HG03108 (cell line): Measurements from ENCODE around the gene SZT2.

Experiments used
- ATAC-seq: cut with Tn5 transposase; IDR thresholded peaks from one replicate; pipeline ENCODE4 v1.9.1; 2021; ENCODE audit warnings: moderate library complexity; ENCODE audit not compliant: unreplicated experiment

SZT2 gene

DNA sequence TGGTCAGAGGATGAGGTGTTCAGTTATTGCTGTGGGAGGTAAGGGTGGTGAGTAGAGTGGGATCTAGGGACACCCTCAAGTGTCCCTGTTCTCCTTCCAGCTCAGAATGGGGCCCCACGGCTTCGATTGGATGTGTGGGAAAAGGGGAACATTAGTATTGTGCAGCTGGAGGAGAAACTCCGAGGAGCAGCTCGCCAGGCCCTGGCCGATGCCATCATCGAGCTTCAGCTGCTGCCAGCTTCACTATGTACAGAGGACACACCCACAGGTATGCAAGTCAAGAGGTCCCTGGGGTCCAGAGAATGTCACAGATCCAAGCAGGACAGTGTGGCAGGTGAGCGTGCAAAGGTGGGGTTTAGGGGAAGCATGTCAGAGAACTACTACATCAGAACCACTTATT, 50.1 kb downstream of the SZT2 start:
- ATAC-seq, result no peak

DNA sequence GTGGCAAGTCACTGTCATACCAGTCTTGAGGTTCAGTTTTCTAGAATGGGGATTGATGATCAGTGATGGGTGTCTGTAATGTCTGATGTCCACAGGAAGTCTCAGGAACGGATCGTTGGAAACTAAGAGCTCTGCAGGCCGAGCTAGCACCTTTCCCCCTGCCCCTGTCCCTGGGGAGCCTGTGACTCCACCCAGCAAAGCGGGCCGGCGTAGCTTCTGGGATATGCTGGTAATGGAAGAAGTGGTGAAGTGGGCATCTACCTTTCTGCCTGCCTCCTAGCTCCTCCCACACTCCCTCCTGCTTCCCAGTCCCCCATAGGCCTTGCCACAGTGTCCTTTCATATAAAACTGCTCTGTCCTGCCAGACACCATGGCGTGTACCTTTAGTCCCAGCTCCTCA, 50.7 kb downstream of the SZT2 start:
- no peak for ATAC-seq

- ATAC-seq, result no peak
Observed at GRCh38 chr1:43441166-43441893, 51.6 kb downstream of the SZT2 start.

DNA sequence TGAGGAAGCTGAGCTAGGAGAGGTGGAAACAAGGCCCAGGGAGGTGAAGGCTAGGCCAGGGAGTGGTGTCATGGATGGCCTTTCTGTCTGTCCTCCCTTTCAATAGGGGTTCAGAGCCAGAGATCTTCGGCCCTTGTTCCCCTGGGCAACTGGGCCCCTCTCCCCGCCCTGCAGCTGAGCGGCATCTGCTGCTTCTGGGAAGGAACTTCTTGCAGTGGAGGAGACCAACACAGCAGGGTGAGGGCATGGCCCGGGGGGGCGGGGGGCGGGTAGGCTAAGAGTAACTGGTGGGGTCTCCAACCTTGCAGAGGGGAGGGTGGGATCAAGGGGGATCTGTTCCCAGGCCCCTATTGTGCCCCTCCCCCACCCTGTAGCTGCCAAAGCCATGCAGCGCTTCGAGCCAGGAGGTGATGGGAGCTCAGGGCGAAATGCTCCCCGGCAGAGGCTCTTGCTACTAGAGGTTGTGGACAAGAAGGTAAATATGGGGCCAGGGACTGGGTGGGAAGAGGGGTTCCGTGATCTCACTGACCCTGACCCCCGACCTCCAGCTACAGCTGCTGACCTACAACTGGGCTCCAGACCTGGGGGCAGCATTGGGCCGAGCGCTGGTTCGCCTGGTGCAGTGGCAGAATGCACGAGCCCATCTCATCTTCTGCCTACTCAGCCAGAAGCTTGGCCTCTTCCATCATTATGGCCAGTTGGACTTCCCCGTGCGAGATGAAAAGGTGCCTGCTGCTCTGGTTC, 52.4 kb downstream of the SZT2 start:
- no peak for ATAC-seq

GRCh38 chr1:43442756-43443155, 53.1 kb downstream of the SZT2 start:
- ATAC-seq, result no peak

DNA sequence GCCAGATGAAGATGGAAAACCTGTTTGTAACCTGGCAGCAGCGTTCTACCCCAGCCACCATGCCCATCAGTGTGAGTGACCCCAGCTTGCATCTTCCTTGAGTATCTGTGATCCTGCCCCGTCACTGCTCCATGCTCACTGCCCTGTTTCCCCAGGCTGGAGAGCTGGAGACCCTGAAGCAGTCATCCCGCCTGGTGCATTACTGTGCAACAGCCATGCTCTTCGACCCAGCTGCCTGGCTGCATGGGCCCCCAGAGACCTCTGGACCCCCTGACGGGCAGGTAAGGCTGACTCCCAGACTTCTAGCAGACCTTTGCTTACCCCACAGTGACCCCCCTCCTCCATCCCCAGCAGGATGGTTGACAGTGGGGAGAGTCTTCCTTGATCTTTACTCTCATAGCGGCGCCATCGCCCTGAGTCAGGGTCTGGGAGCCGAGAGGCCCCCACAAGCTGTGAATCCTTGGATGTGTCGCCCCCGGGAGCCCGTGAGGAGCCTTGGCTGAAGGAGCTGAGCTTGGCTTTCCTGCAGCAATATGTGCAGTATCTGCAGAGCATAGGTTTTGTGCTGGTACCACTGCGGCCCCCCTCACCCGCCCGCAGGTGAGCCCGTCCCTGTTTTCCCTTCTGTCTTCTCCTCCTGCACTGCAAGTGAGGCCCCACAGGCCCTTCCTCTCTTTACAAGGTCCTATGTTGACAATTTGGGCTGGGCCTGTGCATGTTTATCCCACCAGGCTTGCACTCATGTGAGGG, 53.7 kb downstream of the SZT2 start:
- ATAC-seq, result no peak

DNA sequence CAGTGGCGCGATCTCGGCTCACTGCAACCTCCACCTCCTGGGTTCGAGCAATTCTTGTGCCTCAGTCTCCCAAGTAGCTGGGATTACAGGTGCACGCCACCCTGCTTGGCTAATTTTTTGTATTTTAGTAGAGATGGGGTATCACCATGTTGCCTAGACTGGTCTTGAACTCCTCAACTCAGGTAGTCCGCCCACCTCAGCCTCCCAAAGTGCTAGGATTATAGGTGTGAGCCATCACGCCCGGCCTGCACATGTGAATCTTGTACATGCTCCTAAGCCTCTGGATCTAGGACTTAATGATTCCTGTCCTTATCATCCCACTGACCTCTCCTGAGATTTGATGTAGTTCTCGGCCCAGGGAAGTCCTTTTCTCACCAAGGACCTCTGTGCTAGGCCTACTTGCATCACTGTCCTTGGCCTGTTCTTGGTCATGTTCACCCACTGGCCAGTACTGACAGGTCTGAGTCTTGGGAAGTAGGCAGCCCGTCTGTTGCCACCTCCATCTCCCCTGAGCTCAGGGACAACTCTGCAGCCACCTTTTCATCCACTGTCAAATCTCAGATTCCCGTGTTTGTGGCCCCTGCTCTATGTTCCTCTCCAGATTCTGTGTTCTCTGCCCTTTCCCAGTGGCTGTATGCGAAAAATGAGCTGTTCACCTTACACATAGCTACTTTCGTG, 54.6 kb downstream of the SZT2 start:
- no peak for ATAC-seq

- ATAC-seq, result no peak
Observed at GRCh38 chr1:43444836-43445235, 55.1 kb downstream of the SZT2 start.

DNA sequence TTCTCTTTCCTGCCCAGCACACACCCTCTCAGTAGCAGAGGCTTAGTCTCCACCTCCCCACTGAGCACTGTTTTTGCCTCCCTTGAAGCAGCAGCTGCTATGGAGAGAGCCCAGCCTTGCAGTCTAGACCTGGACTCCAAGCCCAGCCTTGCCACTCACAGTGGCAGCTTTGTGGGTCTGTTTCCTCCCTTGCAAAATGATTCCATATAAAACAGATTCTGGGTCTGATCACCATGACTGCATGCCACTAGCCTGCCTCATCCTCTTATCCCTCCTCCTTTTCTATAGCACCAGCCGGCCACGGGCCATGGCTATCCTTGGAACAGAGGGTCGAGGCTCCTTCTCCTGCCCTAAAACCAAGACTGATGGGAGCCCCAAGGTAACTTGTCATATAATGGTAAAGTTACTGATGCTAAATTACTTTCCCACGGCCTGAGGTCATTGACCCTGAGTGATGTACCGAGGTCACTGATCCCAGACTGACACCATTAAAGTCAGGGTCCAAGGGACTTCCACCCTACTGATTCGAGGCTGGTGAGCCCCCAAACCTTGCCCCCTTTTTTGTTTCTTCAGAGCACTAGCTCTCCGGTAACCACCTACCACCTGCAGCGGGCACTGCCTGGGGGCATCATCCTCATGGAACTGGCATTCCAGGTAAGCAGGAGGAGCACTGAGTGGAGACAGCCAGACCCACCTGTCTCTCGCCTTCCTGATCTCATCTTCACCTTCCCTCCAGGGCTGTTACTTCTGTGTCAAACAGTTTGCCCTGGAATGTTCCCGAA, 56.1 kb downstream of the SZT2 start:
- ATAC-seq, result no peak

GRCh38 chr1:43446388-43446740, 56.7 kb downstream of the SZT2 start:
- no peak for ATAC-seq

GRCh38 chr1:43446881-43447835, 57.5 kb downstream of the SZT2 start:
- ATAC-seq, result no peak

DNA sequence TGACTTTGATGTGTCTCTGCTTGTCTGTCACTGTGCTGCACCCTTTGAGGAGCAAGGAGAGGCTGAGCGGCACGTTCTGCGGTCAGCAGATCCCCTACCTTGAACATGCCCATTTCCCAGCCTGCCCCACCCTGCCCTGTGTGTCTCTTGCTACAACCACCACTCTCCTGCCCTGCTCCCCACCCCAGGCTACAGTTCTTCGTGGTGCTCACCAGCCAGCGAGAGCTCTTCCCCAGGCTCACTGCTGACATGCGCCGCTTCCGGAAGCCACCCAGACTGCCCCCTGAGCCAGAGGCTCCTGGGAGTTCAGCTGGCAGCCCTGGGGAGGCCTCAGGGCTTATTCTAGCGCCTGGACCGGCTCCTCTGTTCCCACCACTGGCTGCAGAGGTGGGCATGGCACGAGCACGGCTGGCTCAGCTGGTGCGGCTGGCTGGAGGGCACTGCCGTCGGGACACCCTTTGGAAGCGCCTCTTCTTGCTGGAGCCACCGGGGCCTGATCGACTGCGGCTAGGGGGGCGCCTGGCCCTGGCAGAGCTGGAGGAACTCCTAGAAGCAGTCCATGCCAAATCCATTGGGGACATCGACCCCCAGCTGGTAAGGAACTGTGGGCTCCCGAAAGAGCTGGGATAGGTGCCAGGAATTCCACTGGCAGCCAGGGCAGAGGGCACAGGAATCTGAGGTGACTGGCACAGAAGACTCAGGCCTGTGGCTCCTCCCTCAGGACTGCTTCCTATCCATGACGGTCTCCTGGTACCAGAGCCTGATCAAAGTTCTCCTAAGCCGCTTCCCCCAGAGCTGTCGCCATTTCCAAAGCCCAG, 58.4 kb downstream of the SZT2 start:
- no peak for ATAC-seq

GRCh38 chr1:43448955-43449707, 59.4 kb downstream of the SZT2 start:
- ATAC-seq, result no peak

- no peak for ATAC-seq
Observed at GRCh38 chr1:43449708-43450069, 60.0 kb downstream of the SZT2 start.

- ATAC-seq, result no peak
Observed at GRCh38 chr1:43450251-43450941, 60.7 kb downstream of the SZT2 start.

DNA sequence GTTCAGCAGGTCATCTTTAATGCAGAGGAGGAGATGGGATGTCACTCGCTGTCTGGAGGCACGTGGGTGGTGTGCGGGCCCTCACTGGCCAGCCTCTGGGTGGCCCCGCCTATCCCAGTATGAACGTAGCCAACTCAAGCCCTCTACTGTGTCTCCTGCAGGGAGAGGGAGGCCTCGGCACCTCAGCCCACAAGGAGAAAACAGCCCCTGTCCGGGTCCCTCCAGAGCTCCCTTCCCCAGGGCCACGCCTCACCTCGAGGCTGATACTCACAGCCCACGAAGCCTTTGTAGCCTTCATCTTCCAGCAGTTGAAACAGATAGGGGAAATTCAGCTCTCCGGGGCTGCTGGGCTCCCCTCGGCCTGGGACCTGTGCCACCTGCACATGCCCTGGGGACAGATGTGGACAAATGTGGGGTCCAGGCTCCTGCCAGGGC, 61.5 kb downstream of the SZT2 start:
- ATAC-seq, result no peak
